Measurements from ENCODE around the gene KIAA0232.
"Not testable (repeated sequence)": the region's sequence is repeated elsewhere in the genome, so short reads cannot be mapped to it uniquely, and the experiment has no call there.

KIAA0232 gene

GRCh38 chr4:6896035-6896434, 113.5 kb downstream of the KIAA0232 start:
- no peak overlapping the region for H3K4me3 ChIP-seq (ENCODE audit: low read length)
- H3K36me3 ChIP-seq (ENCODE audit: control insufficient read depth, insufficient read depth, low read length): no peaks in the 10 kb centered on the region
- H3K27me3 ChIP-seq (ENCODE audit: control insufficient read depth, insufficient read depth, low read length): no peaks in the 10 kb centered on the region
- H3K9ac ChIP-seq (ENCODE audit: low read length): no peak overlapping the region
- no peaks in the 10 kb centered on the region for H3K9me3 ChIP-seq (ENCODE audit: control insufficient read depth, low read length)
- peaks cover 23% of the 10 kb centered on the region for H3K4me1 ChIP-seq (ENCODE audit: control insufficient read depth, insufficient read depth, low read length)

DNA sequence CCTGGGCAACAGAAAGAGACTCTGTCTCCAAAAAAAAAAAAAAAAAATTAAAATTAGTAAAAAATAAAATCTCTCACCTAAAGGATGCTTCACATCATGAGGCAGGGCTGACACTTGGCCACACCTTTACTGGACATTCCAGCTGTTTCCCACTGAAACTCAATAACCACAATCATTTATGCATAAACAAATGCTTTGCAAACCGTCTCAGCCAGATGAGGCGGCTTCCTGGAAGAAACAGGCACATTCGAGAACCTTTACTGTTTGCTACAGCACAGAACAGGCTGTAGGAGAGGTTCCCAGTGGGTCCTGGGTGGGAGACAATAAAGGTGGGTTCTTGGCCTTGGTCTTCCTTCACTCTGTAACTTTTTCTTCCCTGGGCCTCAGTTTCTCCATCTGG, 116.2 kb downstream of the KIAA0232 start:
- H3K4me3 ChIP-seq (ENCODE audit: low read length): no peak overlapping the region
- H3K9me3 ChIP-seq (ENCODE audit: control insufficient read depth, low read length): no peaks in the 10 kb centered on the region
- peaks cover 4% of the 10 kb centered on the region for H3K4me1 ChIP-seq (ENCODE audit: control insufficient read depth, insufficient read depth, low read length)
- H3K27me3 ChIP-seq (ENCODE audit: control insufficient read depth, insufficient read depth, low read length): no peaks in the 10 kb centered on the region
- no peak overlapping the region for H3K9ac ChIP-seq (ENCODE audit: low read length)
- H3K36me3 ChIP-seq (ENCODE audit: control insufficient read depth, insufficient read depth, low read length): no peaks in the 10 kb centered on the region

DNA sequence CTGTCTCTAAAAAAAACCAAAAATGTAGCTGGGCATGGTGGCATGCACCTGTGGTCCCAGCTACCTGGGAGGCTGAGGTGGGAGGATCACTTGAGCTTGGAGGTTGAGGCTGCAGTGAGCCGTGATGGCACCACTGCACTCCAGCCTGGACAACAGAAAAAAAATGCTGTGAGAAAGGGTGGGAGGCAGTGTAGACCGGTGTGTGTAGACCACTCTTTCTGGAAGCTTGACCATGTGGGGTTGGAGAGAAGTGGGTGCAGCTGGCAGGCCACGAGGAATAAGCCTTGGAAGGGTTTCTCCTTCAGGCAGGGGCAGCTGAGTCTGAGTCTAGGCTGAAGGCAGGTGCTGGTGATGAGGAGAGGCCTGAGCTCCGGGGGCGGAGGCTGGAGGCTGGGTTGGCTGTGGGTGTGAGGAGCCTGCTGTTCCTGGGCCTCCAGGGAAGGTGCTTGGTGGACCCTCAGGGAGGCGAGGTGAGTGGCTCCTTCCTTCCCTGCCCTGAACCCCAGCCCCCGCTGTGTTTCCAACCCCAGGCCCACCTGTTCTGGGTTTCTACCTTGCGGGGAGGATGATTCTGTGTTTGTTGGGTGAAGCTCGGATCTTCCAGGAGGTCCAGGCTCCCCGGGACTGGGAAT, 117.8 kb downstream of the KIAA0232 start:
- Histone ChIP-seq H3K4me3 (ENCODE audit: low read length) (no peak overlapping the region), H3K9ac (ENCODE audit: low read length) (no peak overlapping the region), H3K4me1 (ENCODE audit: control insufficient read depth, insufficient read depth, low read length) (no peaks in the 10 kb centered on the region), H3K27me3 (ENCODE audit: control insufficient read depth, insufficient read depth, low read length) (no peaks in the 10 kb centered on the region), H3K9me3 (ENCODE audit: control insufficient read depth, low read length) (no peaks in the 10 kb centered on the region), H3K36me3 (ENCODE audit: control insufficient read depth, insufficient read depth, low read length) (no peaks in the 10 kb centered on the region)

DNA sequence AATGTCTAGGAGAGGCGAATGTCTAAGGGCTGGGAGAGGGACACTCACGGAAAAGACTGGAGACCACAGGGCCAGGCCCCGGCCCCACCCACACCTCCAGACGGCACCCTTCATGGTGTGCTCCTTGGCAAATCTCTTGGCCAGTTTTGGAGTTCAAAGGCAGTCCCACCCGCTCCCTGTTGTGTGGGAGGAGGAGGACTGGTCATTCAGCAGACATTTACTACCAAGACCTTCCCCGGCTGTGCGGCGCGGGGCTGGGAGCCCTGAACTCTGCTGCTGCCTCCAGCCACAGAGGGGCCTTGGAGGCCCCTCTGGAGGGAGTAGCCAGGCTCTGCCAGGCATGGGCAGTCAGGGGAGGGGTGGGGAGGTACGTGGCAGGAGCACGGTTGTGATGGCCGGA, 118.4 kb downstream of the KIAA0232 start:
- Histone ChIP-seq H3K4me1 (ENCODE audit: control insufficient read depth, insufficient read depth, low read length) (no peaks in the 10 kb centered on the region), H3K9ac (ENCODE audit: low read length) (no peak overlapping the region), H3K27me3 (ENCODE audit: control insufficient read depth, insufficient read depth, low read length) (no peaks in the 10 kb centered on the region)

GRCh38 chr4:6901669-6902317, 119.3 kb downstream of the KIAA0232 start:
- Histone ChIP-seq H3K36me3 (ENCODE audit: control insufficient read depth, insufficient read depth, low read length) (no peaks in the 10 kb centered on the region), H3K9ac (ENCODE audit: low read length) (no peak overlapping the region), H3K4me1 (ENCODE audit: control insufficient read depth, insufficient read depth, low read length) (no peaks in the 10 kb centered on the region), H3K4me3 (ENCODE audit: low read length) (no peak overlapping the region), H3K27me3 (ENCODE audit: control insufficient read depth, insufficient read depth, low read length) (no peaks in the 10 kb centered on the region), H3K9me3 (ENCODE audit: control insufficient read depth, low read length) (no peaks in the 10 kb centered on the region)

More for the DNA sequence above, 118.4 kb downstream of the KIAA0232 start:
- H3K36me3 ChIP-seq (ENCODE audit: control insufficient read depth, insufficient read depth, low read length): no peaks in the 10 kb centered on the region
- no peaks in the 10 kb centered on the region for H3K9me3 ChIP-seq (ENCODE audit: control insufficient read depth, low read length)
- H3K4me3 ChIP-seq (ENCODE audit: low read length): no peak overlapping the region

DNA sequence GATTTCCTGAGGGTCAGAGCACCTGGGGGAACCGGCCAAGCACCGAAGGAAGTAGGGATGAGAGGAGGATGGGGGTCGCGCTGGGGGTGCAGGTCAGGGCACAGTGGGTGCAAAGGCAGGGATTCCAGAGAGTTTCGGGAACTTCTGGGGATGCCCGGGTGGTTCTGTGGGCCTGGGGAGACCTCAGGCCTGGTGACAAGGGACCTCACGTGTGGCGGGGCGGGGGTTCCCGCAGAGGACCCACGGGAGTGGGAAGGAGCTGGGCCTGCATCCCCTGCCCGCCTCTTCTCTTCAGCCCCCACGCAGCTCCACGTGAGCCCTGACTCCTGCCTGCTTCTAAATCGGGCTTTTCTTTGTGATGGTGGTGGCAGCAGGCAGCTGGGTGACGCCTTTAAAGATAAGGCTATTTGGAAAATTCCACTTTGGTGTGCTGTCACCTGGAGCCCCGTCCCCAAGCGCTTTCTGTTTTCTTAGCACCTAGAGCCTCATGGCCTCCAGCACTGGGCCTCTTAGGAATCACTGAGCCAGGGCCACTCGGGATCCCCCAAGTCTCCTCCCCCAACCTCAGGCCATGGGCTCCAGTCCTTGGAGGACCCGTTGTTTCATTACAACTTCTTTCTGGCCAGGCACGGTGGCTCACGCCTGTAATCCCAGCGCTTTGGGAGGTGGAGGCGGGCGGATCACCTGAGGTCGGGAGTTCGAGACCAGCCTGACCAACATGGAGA, 120.0 kb downstream of the KIAA0232 start:
- Histone ChIP-seq H3K9me3 (ENCODE audit: control insufficient read depth, low read length) (no peaks in the 10 kb centered on the region), H3K4me1 (ENCODE audit: control insufficient read depth, insufficient read depth, low read length) (peaks cover under 1% of the 10 kb centered on the region), H3K36me3 (ENCODE audit: control insufficient read depth, insufficient read depth, low read length) (no peaks in the 10 kb centered on the region), H3K4me3 (ENCODE audit: low read length) (no peak overlapping the region), H3K9ac (ENCODE audit: low read length) (no peak overlapping the region), H3K27me3 (ENCODE audit: control insufficient read depth, insufficient read depth, low read length) (peaks cover 6% of the 10 kb centered on the region)

GRCh38 chr4:6905516-6906445, 123.3 kb downstream of the KIAA0232 start:
- no peaks in the 10 kb centered on the region for H3K36me3 ChIP-seq (ENCODE audit: control insufficient read depth, insufficient read depth, low read length)
- H3K4me3 ChIP-seq (ENCODE audit: low read length): no peak overlapping the region
- H3K4me1 ChIP-seq (ENCODE audit: control insufficient read depth, insufficient read depth, low read length): peaks cover 22% of the 10 kb centered on the region
- no peak overlapping the region for H3K9ac ChIP-seq (ENCODE audit: low read length)
- H3K27me3 ChIP-seq (ENCODE audit: control insufficient read depth, insufficient read depth, low read length): peaks cover 14% of the 10 kb centered on the region
- no peaks in the 10 kb centered on the region for H3K9me3 ChIP-seq (ENCODE audit: control insufficient read depth, low read length)

- Histone ChIP-seq H3K27me3 (ENCODE audit: control insufficient read depth, insufficient read depth, low read length) (peaks cover 14% of the 10 kb centered on the region), H3K4me1 (ENCODE audit: control insufficient read depth, insufficient read depth, low read length) (peaks cover 25% of the 10 kb centered on the region)
- not testable (repeated sequence) for H3K36me3 ChIP-seq (ENCODE audit: control insufficient read depth, insufficient read depth, low read length); H3K9me3 ChIP-seq (ENCODE audit: control insufficient read depth, low read length); H3K9ac ChIP-seq (ENCODE audit: low read length); H3K4me3 ChIP-seq (ENCODE audit: low read length)
Observed at GRCh38 chr4:6906486-6906885, 124.0 kb downstream of the KIAA0232 start.

- Histone ChIP-seq H3K4me3 (ENCODE audit: low read length) (no peak overlapping the region), H3K27me3 (ENCODE audit: control insufficient read depth, insufficient read depth, low read length) (peaks cover 14% of the 10 kb centered on the region), H3K36me3 (ENCODE audit: control insufficient read depth, insufficient read depth, low read length) (no peaks in the 10 kb centered on the region), H3K4me1 (ENCODE audit: control insufficient read depth, insufficient read depth, low read length) (peaks cover 25% of the 10 kb centered on the region), H3K9ac (ENCODE audit: low read length) (peak overlapping the region; percentile 23), H3K9me3 (ENCODE audit: control insufficient read depth, low read length) (no peaks in the 10 kb centered on the region)
Observed at GRCh38 chr4:6907658-6908191, 125.2 kb downstream of the KIAA0232 start.

GRCh38 chr4:6908432-6909112, 126.0 kb downstream of the KIAA0232 start:
- Histone ChIP-seq H3K27me3 (ENCODE audit: control insufficient read depth, insufficient read depth, low read length) (peaks cover 14% of the 10 kb centered on the region), H3K36me3 (ENCODE audit: control insufficient read depth, insufficient read depth, low read length) (no peaks in the 10 kb centered on the region), H3K4me3 (ENCODE audit: low read length) (peak overlapping the region; percentile 17), H3K9ac (ENCODE audit: low read length) (peak overlapping the region; percentile 92), H3K9me3 (ENCODE audit: control insufficient read depth, low read length) (no peaks in the 10 kb centered on the region), H3K4me1 (ENCODE audit: control insufficient read depth, insufficient read depth, low read length) (peaks cover 25% of the 10 kb centered on the region)
